NCI-H345 (cell line): Measurements from ENCODE around the gene FCER1A.
"Not testable (repeated sequence)": the region's sequence is repeated elsewhere in the genome, so short reads cannot be mapped to it uniquely, and the experiment has no call there.

Experiments
- DNase-seq: peaks from one replicate; lab custom pipeline; 2025; lab: John Stamatoyannopoulos, UW

Gene FCER1A

DNA sequence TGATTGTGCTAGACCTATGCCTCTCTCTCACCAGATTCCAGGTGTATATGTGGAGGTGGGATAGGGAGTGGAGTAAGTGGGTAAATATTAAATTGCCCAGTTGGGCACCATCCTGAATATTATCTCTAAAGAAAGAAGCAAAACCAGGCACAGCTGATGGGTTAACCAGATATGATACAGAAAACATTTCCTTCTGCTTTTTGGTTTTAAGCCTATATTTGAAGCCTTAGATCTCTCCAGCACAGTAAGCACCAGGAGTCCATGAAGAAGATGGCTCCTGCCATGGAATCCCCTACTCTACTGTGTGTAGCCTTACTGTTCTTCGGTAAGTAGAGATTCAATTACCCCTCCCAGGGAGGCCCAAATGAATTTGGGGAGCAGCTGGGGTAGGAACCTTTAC, at the start of gene FCER1A:
FCER1A (plus strand) TSS at position 242 of the 400 bp plus-strand sequence; CDS start at position 271, 29 bp downstream.
- no peak for DNase-seq

DNA sequence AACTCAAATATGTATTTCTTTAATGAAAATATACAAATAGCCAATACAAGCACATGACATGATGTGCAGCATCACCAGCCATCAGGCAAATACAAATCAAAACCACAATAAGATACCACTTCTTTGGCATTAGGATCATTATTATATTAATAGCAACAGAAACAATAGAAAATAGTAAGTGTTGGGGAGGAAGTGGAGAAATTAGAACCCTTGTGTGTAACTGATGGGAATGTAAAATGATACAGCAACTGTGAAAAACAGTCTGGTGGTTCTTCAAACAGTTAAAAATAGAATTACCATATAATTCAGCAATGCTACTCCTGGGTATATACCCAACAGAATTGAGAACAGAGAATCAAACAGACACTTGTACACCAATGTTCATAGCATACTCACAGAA, 40.8 kb upstream of the FCER1A start:
- no peak for DNase-seq

DNA sequence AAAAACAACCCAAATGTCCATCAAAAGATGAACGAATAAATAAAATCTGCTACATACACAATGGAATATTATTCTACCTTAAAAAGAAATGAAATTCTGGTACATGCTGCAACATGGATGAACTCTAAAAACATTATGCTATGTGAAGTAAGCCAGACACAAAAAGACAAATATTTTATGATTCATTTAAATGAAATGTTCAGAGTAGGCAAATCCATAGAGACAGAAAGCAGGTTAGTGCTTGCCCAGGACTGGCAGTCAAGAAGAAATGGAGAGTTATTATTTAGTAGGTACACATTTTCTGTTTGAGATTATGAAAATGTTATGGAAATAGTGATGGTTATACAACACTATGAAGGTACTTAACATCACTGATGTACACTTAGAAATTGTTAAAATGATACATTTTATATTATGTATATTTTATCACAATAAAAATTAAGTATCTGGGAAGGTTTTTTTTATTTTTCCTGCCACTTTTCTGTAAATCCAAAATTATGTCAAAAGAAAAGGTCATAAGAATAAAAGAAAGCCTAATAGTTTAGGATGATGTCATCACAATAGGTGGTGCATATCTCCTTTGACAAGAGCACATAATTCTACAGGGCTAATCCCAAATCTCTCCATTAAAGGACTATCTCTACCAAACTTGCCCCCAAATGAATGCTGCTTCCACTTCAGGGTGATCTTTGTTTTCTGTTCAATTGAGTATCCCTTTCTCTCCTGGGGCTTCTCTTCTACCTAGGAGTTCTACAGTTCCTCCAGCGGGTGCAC, 40.2 kb upstream of the FCER1A start:
- no peak for DNase-seq

DNA sequence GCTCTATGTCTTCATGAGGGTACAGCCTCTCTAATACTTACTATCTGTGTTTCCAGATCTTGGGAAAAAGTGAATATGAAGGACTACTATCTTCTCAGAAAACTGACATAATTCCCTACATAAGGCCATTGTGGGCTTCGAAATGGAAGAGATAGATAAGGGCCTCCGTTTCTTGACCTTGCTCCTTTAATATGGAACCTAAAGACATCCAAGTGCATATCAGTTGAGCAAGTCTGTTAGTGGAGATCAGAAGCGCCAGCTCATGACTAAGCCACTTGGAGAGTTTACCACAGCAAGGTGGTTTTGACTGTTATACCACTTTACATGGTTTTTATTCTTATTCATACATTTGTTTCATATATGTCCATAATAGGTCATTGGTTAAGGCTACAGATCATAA, 35.3 kb upstream of the FCER1A start:
- no peak for DNase-seq

DNA sequence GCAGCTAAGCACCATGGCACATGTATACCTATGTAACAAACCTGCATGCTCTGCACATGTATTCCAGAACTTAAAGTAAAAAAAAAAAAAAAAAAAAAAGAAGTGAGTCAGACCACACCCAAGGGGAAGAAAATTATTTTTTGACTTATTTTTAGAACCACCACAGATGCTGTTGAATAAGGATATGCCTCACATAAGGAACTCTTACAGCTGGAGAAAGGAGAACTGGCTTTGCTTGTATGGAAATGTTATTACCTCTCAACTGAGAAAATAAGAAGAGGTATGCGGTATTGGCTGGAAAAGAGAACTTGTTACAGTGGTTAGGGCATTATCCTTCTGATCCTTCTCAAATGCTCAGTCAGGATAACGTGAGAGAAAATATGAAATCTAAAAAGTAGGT, 27.5 kb upstream of the FCER1A start:
- no peak for DNase-seq

DNA sequence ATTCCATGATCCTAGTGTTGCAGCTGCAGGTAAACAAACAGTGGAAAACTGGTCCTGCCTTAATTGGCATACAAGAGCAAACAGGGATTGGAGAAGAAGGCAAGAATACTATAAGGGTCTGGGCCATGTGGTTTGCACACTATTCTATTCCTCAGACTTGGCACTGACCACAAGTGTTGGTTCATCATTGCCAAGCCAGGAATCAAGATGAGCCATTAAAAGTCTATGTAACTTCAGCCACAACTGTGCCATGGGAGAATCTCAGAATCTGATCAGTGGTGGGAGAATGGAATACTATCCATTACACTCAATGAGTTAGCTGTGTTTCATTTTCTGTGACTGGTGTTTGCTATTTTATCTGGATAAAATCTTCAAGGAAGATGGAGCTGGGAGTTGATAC, 26.2 kb upstream of the FCER1A start:
- DNase-seq, result no peak

DNA sequence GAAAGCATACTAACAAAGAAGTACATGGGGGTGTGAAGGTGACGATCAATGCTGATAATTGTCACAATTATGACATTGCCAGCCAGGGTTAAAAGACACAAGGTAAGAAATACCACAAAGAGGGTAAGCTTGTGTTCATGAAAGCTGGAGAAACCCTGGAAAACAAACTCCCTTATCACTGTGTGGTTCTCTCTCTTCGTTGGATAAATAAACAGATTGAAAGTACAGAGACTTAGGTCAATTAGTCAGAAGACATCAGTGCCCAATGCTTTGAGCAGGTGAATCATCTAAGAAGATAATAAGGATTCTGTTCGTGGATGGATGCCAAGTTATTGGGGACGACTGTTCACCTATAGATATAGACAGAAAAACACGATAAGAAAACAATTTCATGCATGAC, 22.4 kb upstream of the FCER1A start:
- DNase-seq, result no peak

DNA sequence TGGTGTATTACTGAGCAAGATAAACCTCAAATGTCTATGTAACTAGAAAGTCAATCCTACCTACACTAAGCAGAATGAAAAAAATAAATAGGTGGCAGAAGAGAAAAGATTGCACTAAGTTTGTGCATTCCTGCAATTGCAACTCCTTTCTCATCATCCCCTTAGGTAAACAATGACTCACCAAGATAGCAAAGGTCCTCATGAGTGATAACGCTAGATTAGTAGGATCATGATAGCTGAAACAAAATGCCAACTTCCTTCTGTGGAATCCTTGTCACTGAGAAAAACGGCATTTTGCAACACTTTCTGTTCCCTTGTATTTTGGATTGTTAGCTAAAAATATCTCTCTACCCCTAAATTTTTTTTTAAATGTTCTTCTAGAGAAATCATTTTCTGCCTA, 20.0 kb upstream of the FCER1A start:
- DNase-seq, result no peak

DNA sequence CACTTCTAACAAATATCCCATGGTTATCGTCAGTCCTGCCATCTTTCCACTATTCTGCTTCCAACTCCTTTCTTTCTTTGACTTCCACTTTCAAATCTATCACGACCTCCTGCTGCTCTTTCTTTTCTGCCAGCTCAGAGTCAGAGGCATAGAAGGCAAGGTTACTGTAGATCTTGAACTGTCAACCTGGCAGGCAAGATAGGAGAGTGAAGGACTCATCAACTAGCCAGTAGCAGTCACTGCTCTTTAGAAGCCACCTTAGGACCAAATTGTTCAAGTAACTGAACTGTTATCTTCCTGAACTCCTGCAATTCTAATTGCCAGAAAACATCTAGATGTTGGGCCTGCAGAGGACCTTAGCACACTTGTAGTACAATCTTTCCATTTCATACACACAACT, 13.1 kb upstream of the FCER1A start:
- no peak for DNase-seq

DNA sequence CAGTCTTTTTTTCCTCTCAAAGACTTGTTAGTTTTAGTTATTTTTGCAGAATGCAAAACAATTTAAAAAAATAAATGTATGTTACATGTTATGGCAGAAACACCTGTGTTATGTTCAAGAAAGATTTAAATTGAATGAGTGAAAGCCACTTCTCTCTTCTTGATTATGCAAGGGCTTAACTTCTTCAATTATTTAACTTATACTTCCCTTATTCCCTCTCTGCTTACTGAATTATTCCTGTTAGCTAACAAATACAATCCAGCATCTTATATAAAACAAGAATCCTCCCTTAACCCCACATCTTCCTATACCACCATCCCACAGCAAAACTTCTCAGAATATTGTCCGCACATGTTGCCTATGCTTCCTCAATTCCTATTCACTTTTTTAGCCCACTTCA, 10.7 kb upstream of the FCER1A start:
- no peak for DNase-seq

DNA sequence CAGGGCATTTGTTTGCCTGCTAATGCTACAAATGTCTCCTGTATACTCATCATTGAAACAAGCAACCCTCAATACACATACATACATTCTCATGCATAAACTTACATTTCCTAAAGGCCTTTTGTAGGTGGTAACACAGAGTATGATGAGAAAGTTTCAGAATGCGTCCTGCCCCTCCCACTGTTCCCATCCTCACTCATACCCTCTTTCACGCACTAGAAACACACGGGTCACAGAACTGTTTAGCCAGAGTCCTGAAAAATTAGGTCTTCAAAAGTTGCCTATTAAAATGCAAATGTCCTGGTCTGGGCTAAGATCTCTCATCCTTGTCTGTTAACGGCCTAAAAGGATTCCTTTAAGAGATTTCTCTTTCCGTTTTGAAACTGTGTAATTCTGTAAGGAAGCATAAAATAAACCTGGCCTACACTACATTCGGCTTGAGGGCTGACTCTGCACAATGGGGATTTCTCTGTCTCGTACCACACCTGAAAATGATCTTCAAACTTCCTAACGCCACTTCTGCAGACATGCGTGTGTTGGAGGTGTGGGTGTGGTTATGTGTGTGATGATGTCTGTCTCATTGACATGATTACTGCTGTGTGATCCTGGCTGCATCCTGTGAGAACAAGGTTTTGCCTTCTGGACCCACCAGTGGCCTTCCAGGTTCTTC, 5.3 kb upstream of the FCER1A start:
- no peak for DNase-seq

DNA sequence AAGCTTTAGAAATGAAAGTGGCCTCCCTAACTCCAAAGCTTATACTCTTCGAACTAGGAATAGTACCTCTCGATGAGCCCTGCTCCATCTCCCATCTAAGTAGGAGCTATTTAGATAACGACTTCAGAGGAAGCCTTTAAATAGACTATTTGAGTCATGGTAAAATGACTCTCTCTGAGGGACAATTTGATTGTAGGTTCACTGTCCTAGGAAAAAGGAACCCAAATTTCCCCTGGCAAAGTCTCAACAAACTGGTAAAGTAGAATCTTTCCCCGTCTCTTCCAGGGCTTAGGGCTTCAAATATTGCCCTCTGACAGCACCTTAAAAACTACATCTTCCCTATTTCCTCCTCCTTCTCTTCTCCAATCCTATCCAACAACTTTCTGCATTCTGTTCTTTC, 2.0 kb upstream of the FCER1A start:
- no peak for DNase-seq

DNA sequence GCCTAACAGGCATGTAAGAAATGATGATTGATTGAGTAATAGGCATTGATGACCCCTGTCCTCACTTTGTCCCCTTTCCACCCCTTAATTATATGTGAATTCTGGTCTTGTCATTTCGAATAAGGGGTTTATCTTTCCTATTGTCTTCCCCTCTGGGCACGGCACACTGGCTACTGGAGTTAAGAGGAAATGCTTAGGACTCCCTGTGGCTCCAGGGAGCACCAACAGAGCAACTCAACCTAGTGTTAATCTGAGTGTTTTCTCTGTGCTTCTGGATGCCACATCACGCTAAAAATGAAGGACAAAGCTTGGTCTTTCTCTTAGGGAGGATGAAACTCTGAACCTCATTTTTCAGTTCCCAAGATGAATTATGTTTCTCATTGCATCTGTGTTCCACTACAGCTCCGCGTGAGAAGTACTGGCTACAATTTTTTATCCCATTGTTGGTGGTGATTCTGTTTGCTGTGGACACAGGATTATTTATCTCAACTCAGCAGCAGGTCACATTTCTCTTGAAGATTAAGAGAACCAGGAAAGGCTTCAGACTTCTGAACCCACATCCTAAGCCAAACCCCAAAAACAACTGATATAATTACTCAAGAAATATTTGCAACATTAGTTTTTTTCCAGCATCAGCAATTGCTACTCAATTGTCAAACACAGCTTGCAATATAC, 5.3 kb downstream of the FCER1A start:
- no peak for DNase-seq

DNA sequence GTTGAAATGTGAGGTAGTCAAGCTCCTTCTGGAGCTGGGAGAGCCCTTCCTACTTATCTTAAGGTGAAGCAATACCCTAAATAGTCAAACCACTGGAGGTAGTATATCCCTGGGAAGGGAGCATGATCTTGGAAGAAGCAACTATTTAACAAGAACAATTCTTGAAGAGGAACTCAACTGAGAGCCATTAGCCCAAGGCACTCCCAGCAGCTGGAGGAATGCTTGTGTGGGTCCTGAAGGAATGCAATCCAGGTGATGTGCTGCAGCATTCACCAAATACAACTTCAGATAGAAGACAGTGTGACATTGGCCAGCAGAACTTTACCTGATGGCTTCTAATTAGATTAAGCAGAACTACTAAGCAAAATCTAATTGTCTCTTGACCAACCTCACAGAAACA, 9.5 kb downstream of the FCER1A start:
- DNase-seq, result no peak

DNA sequence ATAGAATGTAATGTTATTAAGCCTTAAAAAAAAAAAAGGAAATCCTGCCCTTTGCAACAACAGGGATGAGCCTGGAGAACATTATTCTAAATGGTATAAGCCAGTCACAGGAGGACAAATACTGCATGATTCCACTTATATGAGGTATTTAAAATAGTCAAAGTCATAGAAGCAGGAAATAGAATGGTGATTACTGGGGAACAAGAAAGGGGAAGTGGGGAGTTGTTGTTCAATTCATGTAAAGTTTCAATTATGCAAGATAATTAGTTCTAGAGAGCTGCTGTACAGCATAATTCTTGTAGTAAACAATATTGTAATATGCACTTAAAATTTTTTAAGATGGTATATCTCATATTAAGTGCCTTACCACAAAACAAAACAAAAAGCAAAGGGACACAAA, 13.2 kb downstream of the FCER1A start:
- no peak for DNase-seq

DNA sequence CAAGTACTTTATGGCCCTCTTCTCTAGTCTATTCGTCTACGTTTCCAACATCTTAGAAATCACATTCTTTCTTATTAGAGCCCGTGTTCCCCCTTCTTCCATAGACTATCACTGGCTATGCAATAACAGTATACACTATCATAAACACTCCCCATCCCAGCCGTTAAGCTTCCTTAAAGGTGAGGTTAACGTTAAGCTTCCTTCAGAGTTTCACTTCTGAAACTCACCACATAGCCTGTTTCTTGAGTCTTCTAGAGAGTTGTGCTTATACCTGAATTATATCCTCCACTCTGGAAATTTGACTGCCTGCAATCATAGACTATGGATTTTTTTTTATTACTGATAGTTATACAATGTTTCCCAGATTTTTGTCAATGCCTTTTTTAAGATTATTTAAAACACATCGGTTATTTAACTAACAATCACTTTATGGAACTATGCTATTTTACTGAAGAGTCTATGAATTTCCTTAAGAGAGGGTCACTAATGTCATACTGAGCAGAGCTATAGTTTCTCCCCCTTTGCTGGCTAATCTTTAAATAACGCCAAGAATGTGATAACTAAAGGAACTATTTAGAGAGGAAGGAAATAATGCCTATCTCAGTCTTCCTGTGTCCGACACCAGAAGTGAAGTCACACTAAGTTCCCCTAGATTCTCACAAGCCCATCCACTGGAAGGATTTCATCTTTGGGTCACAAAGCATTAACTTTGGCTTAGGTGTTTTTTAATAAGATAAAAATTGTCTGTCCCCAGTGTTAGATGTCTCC, 16.8 kb downstream of the FCER1A start:
- no peak for DNase-seq

DNA sequence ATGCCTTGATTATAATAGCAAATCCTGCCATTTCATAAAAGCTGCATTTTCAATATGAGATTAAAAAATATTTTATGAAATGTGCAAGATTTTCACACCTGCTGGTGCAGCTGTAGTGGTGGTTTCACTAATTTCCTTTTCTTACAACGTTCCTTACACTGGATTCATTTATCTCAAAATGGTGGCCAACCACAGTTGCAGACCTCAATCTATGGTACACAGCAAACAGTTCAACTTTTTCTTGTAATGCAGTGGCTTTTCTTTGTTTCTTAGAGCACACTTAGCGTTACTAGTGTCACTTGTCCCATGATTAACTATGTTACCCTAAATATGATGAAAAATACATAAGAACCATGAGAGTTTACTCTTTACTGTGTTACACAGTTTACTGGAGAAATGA, 32.7 kb downstream of the FCER1A start:
- DNase-seq, result no peak

DNA sequence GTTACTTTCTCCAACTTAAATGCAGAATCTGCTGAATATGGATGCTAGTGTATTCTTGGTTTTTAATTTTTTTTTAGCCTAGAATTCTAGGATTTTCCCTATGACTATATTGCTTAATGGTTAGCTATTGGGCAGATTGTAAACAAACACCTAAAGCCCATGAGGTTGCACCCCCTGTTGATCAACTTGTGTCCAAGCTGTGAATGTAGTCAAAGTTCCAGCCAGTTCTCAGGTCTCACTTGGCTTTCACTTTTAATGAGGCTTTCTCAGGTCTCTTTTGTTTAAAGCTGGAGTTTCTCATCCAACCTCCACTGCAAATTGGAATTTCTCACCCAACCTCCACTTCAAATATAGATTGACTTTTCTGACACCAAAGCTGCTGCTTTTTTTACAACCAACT, 35.9 kb downstream of the FCER1A start:
- no peak for DNase-seq

DNA sequence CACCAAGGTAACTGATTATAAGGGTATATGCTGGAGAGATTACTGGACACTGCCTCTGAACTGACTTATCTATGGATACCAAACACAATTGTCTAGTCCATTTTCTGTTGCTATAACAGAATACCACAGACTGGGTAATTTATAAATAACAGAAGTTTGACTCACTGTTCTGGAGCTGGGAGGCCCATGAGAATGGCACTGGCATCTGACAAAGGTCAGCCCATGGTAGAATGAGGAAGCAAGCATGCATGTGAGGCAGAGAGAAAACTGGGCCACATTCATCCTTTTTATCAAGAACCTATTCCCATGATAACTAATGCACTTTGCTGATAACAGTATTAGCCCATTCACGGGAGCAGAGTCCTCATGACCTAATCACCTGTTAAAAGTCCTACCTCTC, 37.4 kb downstream of the FCER1A start:
- DNase-seq, result no peak

DNA sequence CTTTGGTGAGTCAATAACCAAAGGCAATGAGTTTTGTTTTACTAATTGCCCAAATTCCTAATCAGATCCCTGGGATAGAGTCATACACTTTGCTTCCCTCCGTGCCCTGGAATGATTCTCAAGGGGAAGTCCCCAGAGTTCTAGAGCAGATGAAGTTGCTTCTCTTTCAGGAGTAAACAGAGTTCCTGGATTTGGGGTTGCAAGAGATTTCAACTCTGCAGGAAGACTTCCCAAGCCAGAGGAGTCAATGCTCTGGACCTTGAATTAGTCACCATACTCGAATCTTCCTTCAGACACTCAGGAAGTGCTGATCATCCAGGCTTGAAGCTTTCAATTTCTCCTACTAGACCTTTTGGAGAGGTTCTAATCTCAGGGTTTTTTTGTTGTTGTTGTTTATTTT, 39.6 kb downstream of the FCER1A start:
- no peak for DNase-seq

DNA sequence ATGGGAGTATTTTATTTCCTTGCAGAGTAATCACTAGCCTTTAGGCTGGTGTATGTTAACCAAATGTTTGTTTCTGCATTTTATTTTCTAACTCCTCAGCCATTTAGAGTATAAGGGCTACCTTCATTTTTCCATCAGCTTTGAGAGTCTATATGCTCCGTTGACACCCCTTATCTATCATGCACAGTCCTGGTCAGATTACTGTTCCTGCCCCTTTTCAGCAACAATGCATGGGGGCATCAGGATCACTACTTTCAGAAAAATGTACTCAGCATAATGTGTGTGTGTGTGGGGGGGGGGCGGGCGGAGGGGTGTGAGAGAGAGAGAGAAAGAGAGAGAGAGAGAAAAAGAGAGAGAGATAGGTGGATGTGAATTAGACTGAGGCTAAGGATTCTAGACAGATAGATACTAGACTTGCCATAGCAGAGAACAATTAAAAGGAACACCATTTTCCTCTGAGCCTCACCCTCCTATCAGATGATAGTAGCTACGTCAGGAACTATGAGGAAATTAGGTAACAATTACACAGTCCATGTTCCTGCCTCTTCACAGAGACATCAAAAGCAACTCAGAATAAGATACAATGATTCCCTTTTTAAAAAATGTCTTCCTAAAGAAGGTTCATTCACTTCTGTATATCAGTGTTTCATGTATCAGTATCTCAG, 40.8 kb downstream of the FCER1A start:
- no peak for DNase-seq

DNA sequence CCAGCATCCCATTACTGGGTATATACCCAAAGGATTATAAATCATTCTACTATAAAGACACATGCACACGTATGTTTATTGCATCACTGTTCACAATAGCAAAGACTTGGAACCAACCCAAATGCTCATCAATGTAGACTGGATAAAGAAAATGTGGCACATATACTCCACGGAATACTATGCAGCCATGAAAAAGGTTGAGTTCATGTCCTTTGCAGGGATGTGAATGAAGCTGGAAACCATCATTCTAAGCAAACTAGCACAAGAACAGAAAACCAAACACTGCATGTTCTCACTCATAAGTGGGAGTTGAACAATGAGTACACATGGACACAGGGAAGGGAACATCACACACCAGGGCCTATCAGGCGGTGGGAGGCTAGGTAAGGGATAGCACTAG, 47.2 kb downstream of the FCER1A start:
- DNase-seq, result not testable (repeated sequence)
